DOHH2 (cell line): ENCODE measurements around the gene CNPY1.

ENCODE experiments used
- H3F3A ChIP-seq: fragments of 200-600 bp; sonication (generic), shearing (Covaris generic); 2 replicates; pipeline ENCODE4 v1.6.0; 2016; ENCODE audit warnings: antibody characterized with exemption, mild to moderate bottlenecking; ENCODE audit not compliant: control insufficient read depth, insufficient read depth
- H3K27ac ChIP-seq: fragments of 200-600 bp; sonication (generic); 2 replicates; pipeline ENCODE4 v1.5.1; 2014; ENCODE audit warnings: low read depth, mild to moderate bottlenecking, low read length, moderate library complexity
- H3K27me3 ChIP-seq: fragments of 200-600 bp; sonication (generic); 2 replicates; pipeline ENCODE4 v1.6.1; 2014; ENCODE audit warnings: mild to moderate bottlenecking, low read length, mixed read lengths; ENCODE audit not compliant: control insufficient read depth
- H3K36me3 ChIP-seq: fragments of 200-600 bp; sonication (generic); 2 replicates; pipeline ENCODE4 v1.6.1; 2014; ENCODE audit warnings: mild to moderate bottlenecking, low read length, moderate library complexity, mixed read lengths; ENCODE audit not compliant: control insufficient read depth
- H3K4me1 ChIP-seq: fragments of 200-600 bp; sonication (generic); 2 replicates; pipeline ENCODE4 v1.6.1; 2014; ENCODE audit warnings: mild to moderate bottlenecking, low read length, mixed read lengths; ENCODE audit not compliant: control insufficient read depth
- H3K4me2 ChIP-seq: fragments of 200-600 bp; sonication (generic); 2 replicates; pipeline ENCODE4 v1.6.0; 2014; ENCODE audit warnings: mild to moderate bottlenecking, low read length, moderate library complexity
- H3K4me3 ChIP-seq: fragments of 200-600 bp; sonication (generic); 2 replicates; pipeline ENCODE4 v1.5.1; 2014; ENCODE audit warnings: mild to moderate bottlenecking, low read length, mixed read lengths
- H3K79me2 ChIP-seq: fragments of 200-600 bp; sonication (generic); 2 replicates; pipeline ENCODE4 v1.6.1; 2014; ENCODE audit warnings: mild to moderate bottlenecking, low read length, mixed read lengths; ENCODE audit not compliant: control insufficient read depth
- H3K9me2 ChIP-seq: fragments of 200-600 bp; sonication (generic); replicated peaks from 2 replicates; pipeline ENCODE4 v1.6.1; 2014; ENCODE audit warnings: mild to moderate bottlenecking, low read length, mixed read lengths; ENCODE audit not compliant: control insufficient read depth
- H3K9me3 ChIP-seq: fragments of 200-600 bp; sonication (generic); 2 replicates; pipeline ENCODE4 v1.6.1; 2014; ENCODE audit warnings: antibody characterized with exemption, low read length, mixed read lengths; ENCODE audit not compliant: control insufficient read depth, insufficient read depth
- H4K20me1 ChIP-seq: fragments of 200-600 bp; sonication (generic); 2 replicates; pipeline ENCODE4 v1.6.0; 2014; ENCODE audit warnings: low read depth, mild to moderate bottlenecking, antibody characterized with exemption, low read length, moderate library complexity; ENCODE audit not compliant: control insufficient read depth, insufficient read depth
- EZH2phosphoT487 ChIP-seq: fragments of 200-600 bp; sonication (generic); IDR thresholded peaks from 2 replicates; pipeline ENCODE4 v1.6.1; 2017; ENCODE audit warnings: borderline replicate concordance, mild to moderate bottlenecking, antibody characterized with exemption, low read length, moderate library complexity, mixed read lengths
- TF ChIP-seq, protein P1 (sequence below): fragments of 200-600 bp; sonication (generic); IDR thresholded peaks from one replicate; pipeline ENCODE4 v1.5.1; 2014; ENCODE audit warnings: antibody characterized with exemption, mild to moderate bottlenecking, low read depth, low read length; ENCODE audit not compliant: poor library complexity, severe bottlenecking

CNPY1 gene

DNA sequence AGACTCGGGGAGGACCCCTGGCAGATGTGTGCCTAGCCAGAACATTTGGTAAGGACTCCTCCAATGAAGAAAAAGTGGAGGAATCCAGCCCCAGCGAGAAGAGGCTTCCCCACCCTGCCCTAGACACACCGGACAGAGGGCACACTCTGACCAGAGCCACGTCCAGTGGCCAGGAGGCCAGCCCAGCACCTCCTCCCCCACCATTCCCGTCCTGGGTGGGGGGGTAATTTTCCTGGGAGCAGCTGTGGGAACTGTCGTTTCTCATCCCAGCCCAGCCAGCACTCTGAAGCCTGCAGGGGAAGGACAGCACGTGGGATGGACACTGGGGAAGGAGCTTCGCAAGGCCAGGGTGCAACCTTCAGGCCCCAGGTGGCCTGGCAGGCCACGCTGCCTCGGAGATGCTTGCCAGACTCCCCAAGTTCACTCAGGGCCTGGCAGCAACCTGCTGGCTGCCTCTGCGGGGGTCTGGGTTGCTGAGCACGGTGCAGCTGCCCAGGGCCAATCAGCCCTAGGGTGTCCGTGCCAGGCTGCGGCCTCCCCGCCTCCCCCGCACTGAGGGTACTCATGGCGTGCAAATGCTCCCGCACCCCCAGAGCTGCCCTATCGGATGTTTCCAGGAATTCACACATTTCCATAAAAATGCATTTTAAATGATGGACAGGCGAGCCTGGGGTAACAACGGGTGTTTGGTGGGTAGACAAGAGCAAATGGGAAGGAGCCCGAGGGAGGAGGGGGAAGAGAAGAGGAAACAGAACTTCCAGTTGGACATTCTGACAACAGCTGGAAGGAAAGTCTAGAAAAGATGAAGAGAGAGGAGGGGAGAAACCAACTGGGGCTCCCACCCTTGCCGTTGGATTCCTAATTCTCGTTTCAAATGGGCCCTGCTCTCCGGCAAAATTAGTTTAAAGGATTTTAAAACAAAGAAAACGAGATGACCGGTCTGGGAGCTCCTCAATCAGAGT, 90.3 kb downstream of the CNPY1 start:
- Histone ChIP-seq H3F3A (no peaks in the 10 kb centered on the region), H4K20me1 (no peaks in the 10 kb centered on the region)
- TF ChIP-seq, protein P1, sequence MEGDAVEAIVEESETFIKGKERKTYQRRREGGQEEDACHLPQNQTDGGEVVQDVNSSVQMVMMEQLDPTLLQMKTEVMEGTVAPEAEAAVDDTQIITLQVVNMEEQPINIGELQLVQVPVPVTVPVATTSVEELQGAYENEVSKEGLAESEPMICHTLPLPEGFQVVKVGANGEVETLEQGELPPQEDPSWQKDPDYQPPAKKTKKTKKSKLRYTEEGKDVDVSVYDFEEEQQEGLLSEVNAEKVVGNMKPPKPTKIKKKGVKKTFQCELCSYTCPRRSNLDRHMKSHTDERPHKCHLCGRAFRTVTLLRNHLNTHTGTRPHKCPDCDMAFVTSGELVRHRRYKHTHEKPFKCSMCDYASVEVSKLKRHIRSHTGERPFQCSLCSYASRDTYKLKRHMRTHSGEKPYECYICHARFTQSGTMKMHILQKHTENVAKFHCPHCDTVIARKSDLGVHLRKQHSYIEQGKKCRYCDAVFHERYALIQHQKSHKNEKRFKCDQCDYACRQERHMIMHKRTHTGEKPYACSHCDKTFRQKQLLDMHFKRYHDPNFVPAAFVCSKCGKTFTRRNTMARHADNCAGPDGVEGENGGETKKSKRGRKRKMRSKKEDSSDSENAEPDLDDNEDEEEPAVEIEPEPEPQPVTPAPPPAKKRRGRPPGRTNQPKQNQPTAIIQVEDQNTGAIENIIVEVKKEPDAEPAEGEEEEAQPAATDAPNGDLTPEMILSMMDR = no peak

DNA sequence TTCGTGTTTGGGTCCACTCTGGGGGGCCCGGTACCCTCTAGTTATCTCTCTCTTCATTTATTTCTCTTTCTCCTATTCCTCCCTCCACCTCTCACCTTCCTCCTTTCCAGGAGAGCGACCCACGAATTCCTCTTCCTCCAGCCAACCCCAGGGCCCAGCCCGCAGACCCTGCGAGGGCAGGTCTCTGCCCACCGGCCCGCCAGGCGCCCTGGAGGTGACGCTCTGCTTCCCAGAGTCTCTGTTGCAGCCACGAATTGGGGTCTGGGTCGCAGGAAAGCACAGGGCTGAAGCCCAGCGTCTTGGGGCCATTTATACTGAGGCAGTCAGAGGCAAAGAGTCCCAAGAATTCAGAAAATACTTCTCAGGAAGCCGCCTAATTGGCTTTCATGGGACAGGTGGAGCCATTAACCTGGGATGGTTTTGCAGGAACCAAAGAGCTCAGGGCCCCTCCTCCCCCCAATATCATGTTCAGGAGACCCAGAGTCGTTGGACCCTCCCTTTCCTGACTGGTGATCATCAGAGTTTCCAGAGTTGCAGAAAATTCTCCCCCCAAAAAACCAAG, 91.1 kb downstream of the CNPY1 start:
- TF ChIP-seq EZH2phosphoT487 = no peak
- TF ChIP-seq, protein P1 = no peak
- Histone ChIP-seq H3K4me1 (no peaks in the 10 kb centered on the region), H3K9me2 (no peaks in the 10 kb centered on the region), H3K9me3 (peaks cover 4% of the 10 kb centered on the region; the same call in 1 of the 2 replicates), H3F3A (no peaks in the 10 kb centered on the region), H3K79me2 (no peaks in the 10 kb centered on the region), H3K4me2 (no peak overlapping the region), H3K4me3 (no peak overlapping the region), H3K27me3 (peaks cover 19% of the 10 kb centered on the region), H3K27ac (no peak overlapping the region), H3K36me3 (no peaks in the 10 kb centered on the region), H4K20me1 (no peaks in the 10 kb centered on the region)

More for the DNA sequence above, 90.3 kb downstream of the CNPY1 start:
- Histone ChIP-seq H3K27me3 (peaks cover 23% of the 10 kb centered on the region), H3K4me3 (no peak overlapping the region), H3K27ac (no peak overlapping the region), H3K36me3 (no peaks in the 10 kb centered on the region), H3K79me2 (no peaks in the 10 kb centered on the region), H3K4me2 (no peak overlapping the region), H3K9me3 (peaks cover 4% of the 10 kb centered on the region; the same call in 1 of the 2 replicates), H3K9me2 (no peaks in the 10 kb centered on the region), H3K4me1 (no peaks in the 10 kb centered on the region)

DNA sequence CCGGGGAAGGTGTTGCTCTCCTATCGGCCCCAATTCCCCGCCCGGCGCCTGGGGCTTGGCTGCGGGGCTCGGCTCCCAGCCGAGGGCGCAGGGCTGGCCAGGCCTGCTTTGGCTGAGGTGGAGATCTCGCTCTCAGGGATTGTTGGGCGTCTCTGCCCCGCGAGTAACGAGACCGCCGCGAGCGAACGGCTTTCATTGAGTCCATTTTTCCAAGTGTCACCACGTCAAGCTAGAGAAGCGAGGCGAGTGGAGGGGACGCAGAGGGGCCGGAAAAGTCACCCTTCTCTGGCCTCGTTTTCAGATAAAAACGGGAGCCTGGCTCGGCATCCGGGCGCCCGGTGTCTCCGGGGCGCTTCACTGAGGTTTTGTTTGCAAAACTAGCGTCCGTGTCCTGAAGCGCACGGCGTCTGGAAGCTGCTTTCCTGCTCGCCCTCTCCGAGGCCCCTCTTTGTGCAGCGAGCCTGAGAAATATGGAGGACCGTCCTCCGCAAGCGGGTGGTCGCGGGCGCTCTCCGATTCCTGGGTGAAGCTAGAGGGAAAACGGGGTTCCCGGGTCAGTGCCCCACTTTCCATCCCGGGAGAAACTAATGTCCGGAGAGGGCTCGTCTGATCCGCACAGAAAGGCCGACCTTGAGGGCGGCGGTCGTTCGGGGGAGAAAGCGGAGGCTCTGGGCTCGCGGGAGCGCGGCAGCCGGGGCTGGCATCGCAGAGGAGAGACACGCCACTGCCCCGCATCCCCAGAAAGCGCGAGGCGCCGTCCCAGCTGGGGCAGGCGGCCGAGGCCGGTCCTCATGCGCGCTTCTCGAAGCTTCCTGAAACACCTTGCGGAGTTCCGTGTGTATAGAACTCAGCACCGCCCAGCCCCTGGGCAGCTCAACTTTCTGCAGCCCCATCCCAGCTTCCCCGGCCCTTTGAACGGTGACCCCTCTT, 91.9 kb downstream of the CNPY1 start:
- Histone ChIP-seq H3F3A (no peaks in the 10 kb centered on the region), H3K36me3 (no peaks in the 10 kb centered on the region), H3K4me1 (no peaks in the 10 kb centered on the region), H3K4me3 (no peak overlapping the region), H3K9me3 (peaks cover 4% of the 10 kb centered on the region; the same call in 1 of the 2 replicates), H3K9me2 (no peaks in the 10 kb centered on the region), H3K27ac (no peak overlapping the region), H3K79me2 (no peaks in the 10 kb centered on the region), H3K4me2 (no peak overlapping the region), H3K27me3 (peaks cover 19% of the 10 kb centered on the region), H4K20me1 (no peaks in the 10 kb centered on the region)
- TF ChIP-seq EZH2phosphoT487 = no peak
